Measurements from ENCODE around the gene CD55.

DNA sequence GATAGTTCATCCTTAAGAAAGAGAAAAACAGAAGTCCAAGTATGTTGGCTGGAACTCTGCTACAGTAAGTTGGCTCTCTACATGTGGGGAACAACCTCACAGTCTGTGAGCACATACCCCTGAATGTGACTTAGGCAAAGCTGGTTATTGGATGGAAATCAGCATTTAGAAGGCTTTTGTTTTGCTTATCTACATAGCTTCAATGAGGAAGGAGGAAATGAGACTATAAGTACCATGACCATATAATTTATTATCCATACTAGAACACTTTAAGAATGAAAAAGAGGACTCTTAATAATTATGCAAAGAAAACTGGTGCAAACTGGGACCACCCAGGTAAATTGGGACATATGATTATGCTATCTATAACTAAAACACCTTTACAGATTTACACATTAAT is 31.7 kb upstream of the CD55 start:
- TF ChIP-seq, protein P1, sequence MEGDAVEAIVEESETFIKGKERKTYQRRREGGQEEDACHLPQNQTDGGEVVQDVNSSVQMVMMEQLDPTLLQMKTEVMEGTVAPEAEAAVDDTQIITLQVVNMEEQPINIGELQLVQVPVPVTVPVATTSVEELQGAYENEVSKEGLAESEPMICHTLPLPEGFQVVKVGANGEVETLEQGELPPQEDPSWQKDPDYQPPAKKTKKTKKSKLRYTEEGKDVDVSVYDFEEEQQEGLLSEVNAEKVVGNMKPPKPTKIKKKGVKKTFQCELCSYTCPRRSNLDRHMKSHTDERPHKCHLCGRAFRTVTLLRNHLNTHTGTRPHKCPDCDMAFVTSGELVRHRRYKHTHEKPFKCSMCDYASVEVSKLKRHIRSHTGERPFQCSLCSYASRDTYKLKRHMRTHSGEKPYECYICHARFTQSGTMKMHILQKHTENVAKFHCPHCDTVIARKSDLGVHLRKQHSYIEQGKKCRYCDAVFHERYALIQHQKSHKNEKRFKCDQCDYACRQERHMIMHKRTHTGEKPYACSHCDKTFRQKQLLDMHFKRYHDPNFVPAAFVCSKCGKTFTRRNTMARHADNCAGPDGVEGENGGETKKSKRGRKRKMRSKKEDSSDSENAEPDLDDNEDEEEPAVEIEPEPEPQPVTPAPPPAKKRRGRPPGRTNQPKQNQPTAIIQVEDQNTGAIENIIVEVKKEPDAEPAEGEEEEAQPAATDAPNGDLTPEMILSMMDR (IDR thresholded peaks at IDR 0.05) = no peak
- TF ChIP-seq POLR2A (IDR thresholded peaks at IDR 0.05) = no peak
